HG03469 (cell line): Measurements from ENCODE around the gene TNFSF15.

Experiments
- ATAC-seq: cut with Tn5 transposase; IDR thresholded peaks from one replicate; pipeline ENCODE4 v1.9.1; 2021; ENCODE audit warnings: mild to moderate bottlenecking, moderate library complexity, moderate number of reproducible peaks; ENCODE audit not compliant: unreplicated experiment

TNFSF15 gene

GRCh38 chr9:114805670-114806525 lies at the start of gene TNFSF15:
Gene TNFSF15, minus strand, starts transcription at chr9:114806039. Its CDS starts 27 bp downstream, at chr9:114806012.
- peak; percentile 84 for ATAC-seq

GRCh38 chr9:114855488-114855887 lies 49.6 kb upstream of the TNFSF15 start:
- no peak for ATAC-seq

GRCh38 chr9:114854736-114855355 lies 49.0 kb upstream of the TNFSF15 start:
- ATAC-seq: no peak

GRCh38 chr9:114853071-114853855 lies 47.4 kb upstream of the TNFSF15 start:
- no peak for ATAC-seq

- no peak for ATAC-seq
Observed at GRCh38 chr9:114852050-114852594, 46.3 kb upstream of the TNFSF15 start.

GRCh38 chr9:114851306-114851705 lies 45.5 kb upstream of the TNFSF15 start:
- ATAC-seq: no peak

GRCh38 chr9:114850871-114851270 lies 45.0 kb upstream of the TNFSF15 start:
- ATAC-seq: no peak

GRCh38 chr9:114849450-114849849 lies 43.6 kb upstream of the TNFSF15 start:
- no peak for ATAC-seq

GRCh38 chr9:114847492-114848417 lies 41.9 kb upstream of the TNFSF15 start:
- no peak for ATAC-seq

- no peak for ATAC-seq
Observed at GRCh38 chr9:114845373-114845772, 39.5 kb upstream of the TNFSF15 start.

GRCh38 chr9:114844766-114845165 lies 38.9 kb upstream of the TNFSF15 start:
- ATAC-seq: no peak

GRCh38 chr9:114837923-114838322 lies 32.1 kb upstream of the TNFSF15 start:
- ATAC-seq: no peak

GRCh38 chr9:114836769-114837168 lies 30.9 kb upstream of the TNFSF15 start:
- no peak for ATAC-seq

- no peak for ATAC-seq
Observed at GRCh38 chr9:114834386-114834785, 28.5 kb upstream of the TNFSF15 start.

- ATAC-seq: no peak
Observed at GRCh38 chr9:114830546-114830945, 24.7 kb upstream of the TNFSF15 start.

- no peak for ATAC-seq
Observed at GRCh38 chr9:114829574-114830440, 24.0 kb upstream of the TNFSF15 start.

- ATAC-seq: no peak
Observed at GRCh38 chr9:114828303-114828650, 22.4 kb upstream of the TNFSF15 start.

- no peak for ATAC-seq
Observed at GRCh38 chr9:114827641-114828302, 21.9 kb upstream of the TNFSF15 start.

- no peak for ATAC-seq
Observed at GRCh38 chr9:114826431-114826830, 20.6 kb upstream of the TNFSF15 start.
